Left lung (tissue), 10 donors: ENCODE measurements around the gene RDH14. TPM values are rescaled to one million over a fixed set of nuclear protein-coding genes. Genes with fewer than 3 reads are reported as not detected.
A peak's percentile ranks its signal among the peaks of the same experiment; 100 is the strongest.

Experiments
- ATAC-seq: fragments of 200-7000 bp; cut with Tn5 transposase; one replicate; pipeline ENCODE4 v1.9.1; 2020; ENCODE audit warnings: moderate library complexity
- DNase-seq, 4 donors: peaks; one replicate each; pipeline ENCODE4 v3.0.0-alpha.2; 2013 to 2020
- H3K27ac ChIP-seq, 2 donors: fragments of 200-600 bp; sonication (generic) in 1 of 2; one replicate each; pipeline versions ENCODE4 v1.5.0 to v1.8.0; 2020 to 2021
- H3K27me3 ChIP-seq, 2 donors: fragments of 200-600 bp; sonication (generic) in 1 of 2; one replicate each; pipeline versions ENCODE4 v1.5.0 to v1.8.0; 2020 to 2021
- H3K36me3 ChIP-seq, 2 donors: fragments of 200-600 bp; sonication (generic) in 1 of 2; one replicate each; pipeline versions ENCODE4 v1.5.0 to v1.8.0; 2020 to 2021
- H3K4me1 ChIP-seq, 2 donors: fragments of 200-600 bp; one replicate each; pipeline ENCODE4 v1.8.0; 2021
- H3K4me3 ChIP-seq, 2 donors: fragments of 200-600 bp; sonication (generic) in 1 of 2; one replicate each; pipeline versions ENCODE4 v1.5.0 to v1.8.0; 2020 to 2021; ENCODE audit warnings: mild to moderate bottlenecking in 1 of 2
- H3K9me3 ChIP-seq, 2 donors: fragments of 200-600 bp; sonication (generic) in 1 of 2; one replicate each; pipeline versions ENCODE4 v1.5.0 to v1.8.0; 2020 to 2021
- intact Hi-C, 2 donors: fragments of 100-400 bp; cut with DNase I; formaldehyde crosslinking; loops; one replicate each; pipeline versions ENCODE4 v1.11.2 to v1.14.2; 2022
- polyA plus RNA-seq, 6 donors: library from polyadenylated mRNA; unstranded; fragments of 120-200 nt; gene quantifications; one replicate each; pipeline ENCODE4 v1.2.1, GENCODE V29; 2013; ENCODE audit not compliant: insufficient read length in 6 of 6
- total RNA-seq, 2 donors: library from RNA; stranded (reverse); fragmentation: NEBNext Ultra II Directional; extraction: Animal tissue kit (Norgen Biotek cat#: 25700); gene quantifications; one replicate each; pipeline ENCODE4 v1.2.1, GENCODE V29; 2021
- TF ChIP-seq, protein P1 (sequence below), 2 donors: fragments of 200-600 bp; sonication (generic) in 1 of 2; IDR thresholded peaks; one replicate each; pipeline versions ENCODE4 v1.5.0 to v1.8.0; 2021; ENCODE audit warnings: antibody characterized with exemption in 2 of 2
- donor health status: DM: no; HTN: yes; CAD: no.
- donor health status: DM: no; HTN: no; CAD: no.

RDH14 gene
- total and polyA plus RNA-seq, 8 donors: 19.6 to 45.6 (median 40.3) TPM

DNA sequence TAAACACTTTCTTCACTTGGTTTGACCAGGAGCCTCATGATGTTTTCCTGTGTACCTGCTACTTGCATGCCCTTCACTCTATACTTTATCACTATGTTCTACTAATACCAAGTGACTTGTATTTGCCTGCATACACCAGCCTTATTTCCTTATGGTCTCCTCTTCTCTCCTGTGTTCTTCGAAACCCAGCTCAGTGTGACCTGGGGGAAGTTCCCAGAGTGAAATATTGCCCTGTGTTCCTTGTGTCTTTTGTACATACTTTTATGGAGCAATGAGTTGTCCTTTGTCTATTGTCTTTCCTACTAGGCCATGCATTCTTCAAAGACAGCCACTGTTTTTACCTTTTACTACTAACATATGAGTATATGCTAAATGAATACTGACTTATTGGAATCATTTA is 28.3 kb upstream of the RDH14 start:
- H3K9me3 ChIP-seq: peaks cover 0 to 10% of the 10 kb centered on the region in 2 donors

DNA sequence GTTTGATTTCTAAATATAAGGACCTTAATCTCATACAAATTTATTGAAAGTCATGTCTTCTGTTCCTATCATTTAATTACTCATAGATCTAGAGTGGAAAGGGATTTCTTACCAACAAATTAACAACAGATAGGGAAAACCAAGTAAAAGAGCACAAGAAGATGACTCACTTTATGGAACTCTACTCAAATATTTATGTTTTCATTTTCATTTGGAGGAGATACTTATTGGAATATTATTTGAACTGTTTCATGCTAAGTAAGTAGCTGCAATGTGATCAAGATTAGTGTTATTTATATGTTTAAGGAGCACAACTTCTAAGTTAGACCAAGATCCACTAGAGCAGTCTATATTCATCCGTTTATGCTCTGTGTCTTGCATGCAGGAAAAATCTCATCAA is 27.6 kb upstream of the RDH14 start:
- Histone ChIP-seq H3K4me1 (no peaks in the 10 kb centered on the region), H3K9me3 (peaks cover 0 to 11% of the 10 kb centered on the region in 2 donors), H3K27me3 (no peaks in the 10 kb centered on the region), H3K36me3 (no peaks in the 10 kb centered on the region), H3K4me3 (no peak overlapping the region), H3K27ac (no peak overlapping the region)
- TF ChIP-seq, protein P1, sequence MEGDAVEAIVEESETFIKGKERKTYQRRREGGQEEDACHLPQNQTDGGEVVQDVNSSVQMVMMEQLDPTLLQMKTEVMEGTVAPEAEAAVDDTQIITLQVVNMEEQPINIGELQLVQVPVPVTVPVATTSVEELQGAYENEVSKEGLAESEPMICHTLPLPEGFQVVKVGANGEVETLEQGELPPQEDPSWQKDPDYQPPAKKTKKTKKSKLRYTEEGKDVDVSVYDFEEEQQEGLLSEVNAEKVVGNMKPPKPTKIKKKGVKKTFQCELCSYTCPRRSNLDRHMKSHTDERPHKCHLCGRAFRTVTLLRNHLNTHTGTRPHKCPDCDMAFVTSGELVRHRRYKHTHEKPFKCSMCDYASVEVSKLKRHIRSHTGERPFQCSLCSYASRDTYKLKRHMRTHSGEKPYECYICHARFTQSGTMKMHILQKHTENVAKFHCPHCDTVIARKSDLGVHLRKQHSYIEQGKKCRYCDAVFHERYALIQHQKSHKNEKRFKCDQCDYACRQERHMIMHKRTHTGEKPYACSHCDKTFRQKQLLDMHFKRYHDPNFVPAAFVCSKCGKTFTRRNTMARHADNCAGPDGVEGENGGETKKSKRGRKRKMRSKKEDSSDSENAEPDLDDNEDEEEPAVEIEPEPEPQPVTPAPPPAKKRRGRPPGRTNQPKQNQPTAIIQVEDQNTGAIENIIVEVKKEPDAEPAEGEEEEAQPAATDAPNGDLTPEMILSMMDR (IDR thresholded peaks at IDR 0.05): no peak
- DNase-seq (no peak), ATAC-seq (no peak)
- intact Hi-C loops: no loop called here

More for the DNA sequence above, 28.3 kb upstream of the RDH14 start:
- H3K27ac ChIP-seq: no peak overlapping the region
- DNase-seq: no peak
- intact Hi-C loops: no loop called here
- H3K4me1 ChIP-seq: no peaks in the 10 kb centered on the region
- no peaks in the 10 kb centered on the region for H3K27me3 ChIP-seq
- ATAC-seq: no peak
- H3K4me3 ChIP-seq: no peak overlapping the region
- TF ChIP-seq, protein P1 (IDR thresholded peaks at IDR 0.05): no peak
- no peaks in the 10 kb centered on the region for H3K36me3 ChIP-seq

DNA sequence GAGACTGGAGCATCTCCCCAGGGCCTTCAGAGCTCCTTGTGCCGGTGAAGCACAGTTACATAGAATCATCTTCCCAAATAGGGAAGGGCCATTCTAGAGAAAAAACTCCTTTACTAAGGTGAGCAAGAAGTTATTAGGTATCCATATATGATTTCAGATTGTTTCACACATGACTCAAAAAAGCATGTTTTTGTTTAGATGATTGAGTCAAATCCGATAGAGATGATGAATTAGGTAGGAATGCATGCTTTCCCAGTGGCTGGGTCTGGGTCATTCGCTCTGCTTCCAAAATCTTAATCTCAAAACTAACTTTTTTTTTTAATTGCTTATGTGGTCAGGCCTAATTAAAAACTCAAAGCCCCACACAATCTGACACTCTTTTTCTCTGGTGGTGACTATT is 25.1 kb upstream of the RDH14 start:
- H3K27me3 ChIP-seq: no peaks in the 10 kb centered on the region
- no peak overlapping the region for H3K4me3 ChIP-seq
- no peak overlapping the region for H3K27ac ChIP-seq
- no peaks in the 10 kb centered on the region for H3K36me3 ChIP-seq
- no peak for ATAC-seq
- intact Hi-C loops: no loop called here
- TF ChIP-seq, protein P1 (IDR thresholded peaks at IDR 0.05): no peak
- peaks cover 0 to 11% of the 10 kb centered on the region in 2 donors for H3K9me3 ChIP-seq
- no peak for DNase-seq
- no peaks in the 10 kb centered on the region for H3K4me1 ChIP-seq

DNA sequence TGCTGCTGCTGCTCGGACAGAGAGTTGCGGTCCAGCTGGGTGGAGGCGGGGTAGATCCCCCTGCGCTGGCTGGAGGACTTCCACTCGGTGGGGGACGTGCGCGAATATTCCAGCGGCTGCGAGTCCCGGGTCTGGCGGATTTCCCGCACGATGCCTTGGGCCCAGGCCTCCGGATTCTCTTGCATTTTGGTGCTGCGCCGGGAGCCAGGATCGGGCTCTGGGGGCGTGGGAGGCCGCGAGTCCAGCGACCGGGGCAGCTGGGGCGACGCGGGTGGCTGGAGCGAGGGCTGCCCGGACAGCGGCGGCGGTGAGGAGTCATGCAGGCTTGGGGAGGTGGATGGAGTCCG is 24.1 kb upstream of the RDH14 start:
- Histone ChIP-seq H3K27ac (no peak overlapping the region), H3K36me3 (no peaks in the 10 kb centered on the region), H3K9me3 (peaks cover 0 to 11% of the 10 kb centered on the region in 2 donors), H3K4me1 (no peaks in the 10 kb centered on the region), H3K4me3 (no peak overlapping the region), H3K27me3 (no peaks in the 10 kb centered on the region)
- intact Hi-C loops: no loop called here
- ATAC-seq (no peak), DNase-seq (peak in 1 of 4 donors; percentile 75)
- TF ChIP-seq, protein P1 (IDR thresholded peaks at IDR 0.05): no peak

DNA sequence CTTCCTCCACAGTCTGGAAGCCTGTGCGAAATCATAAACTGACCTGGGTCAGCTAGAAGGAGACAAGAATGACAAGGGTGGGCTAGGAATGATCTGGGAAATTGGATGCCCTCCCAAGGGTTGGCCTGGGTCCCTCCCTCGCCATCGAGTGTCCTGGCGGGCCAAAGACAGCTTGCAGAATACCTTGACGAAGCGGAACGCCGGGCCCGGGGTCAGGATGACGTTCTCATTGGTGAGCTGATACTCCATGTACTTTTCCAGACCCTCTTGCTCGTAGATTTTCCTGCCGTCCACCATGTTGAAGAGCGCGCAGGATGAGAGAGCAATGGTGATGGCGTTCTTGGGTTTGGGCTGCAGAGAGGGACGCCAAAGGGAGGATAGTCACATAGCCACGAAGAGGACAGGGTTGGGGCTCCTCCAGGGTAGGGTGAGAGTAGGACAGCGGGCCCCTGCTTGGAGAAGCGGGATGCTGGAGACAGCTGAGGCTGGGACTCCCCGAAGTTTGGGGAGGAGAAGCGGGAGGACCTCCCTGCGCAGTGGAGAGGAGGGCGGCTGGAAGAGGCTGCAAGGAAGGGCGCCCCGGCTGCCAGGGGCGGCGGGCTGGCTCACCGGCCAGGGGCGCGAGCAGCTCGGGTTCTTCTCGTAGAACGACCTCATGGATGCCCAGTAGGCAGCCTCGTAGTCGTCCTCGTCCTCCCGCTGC is 23.6 kb upstream of the RDH14 start:
- H3K4me3 ChIP-seq: no peak overlapping the region
- intact Hi-C loops: no loop called here
- peaks cover 0 to 16% of the 10 kb centered on the region in 2 donors for H3K9me3 ChIP-seq
- H3K27me3 ChIP-seq: no peaks in the 10 kb centered on the region
- H3K27ac ChIP-seq: no peak overlapping the region
- DNase-seq: peak in 1 of 4 donors; percentile 60
- no peak for ATAC-seq
- H3K4me1 ChIP-seq: no peaks in the 10 kb centered on the region
- H3K36me3 ChIP-seq: no peaks in the 10 kb centered on the region
- TF ChIP-seq, protein P1 (IDR thresholded peaks at IDR 0.05): no peak
